ENCODE measurements around the gene VPS11.

The VPS11 gene

GRCh38 chr11:119106564-119107537 lies 39.2 kb downstream of the VPS11 start, which contains the start of gene C2CD2L:
C2CD2L (plus strand) TSS chr11:119107344; CDS start chr11:119107742, 398 bp downstream.
- peak; percentile 77 to 90 (median 86) for DNase-seq

GRCh38 chr11:119107538-119108145 lies 40.0 kb downstream of the VPS11 start:
- DNase-seq: no peak

- DNase-seq: peak in 5 of 6 experiments; percentile 15 to 40 (median 26)
Measured at GRCh38 chr11:119108146-119108856, 40.7 kb downstream of the VPS11 start.

GRCh38 chr11:119108857-119109221 lies 41.2 kb downstream of the VPS11 start:
- DNase-seq: no peak

GRCh38 chr11:119109843-119110242 lies 42.2 kb downstream of the VPS11 start:
- no peak for DNase-seq

- DNase-seq: no peak
Measured at GRCh38 chr11:119110439-119110838, 42.8 kb downstream of the VPS11 start.

DNA sequence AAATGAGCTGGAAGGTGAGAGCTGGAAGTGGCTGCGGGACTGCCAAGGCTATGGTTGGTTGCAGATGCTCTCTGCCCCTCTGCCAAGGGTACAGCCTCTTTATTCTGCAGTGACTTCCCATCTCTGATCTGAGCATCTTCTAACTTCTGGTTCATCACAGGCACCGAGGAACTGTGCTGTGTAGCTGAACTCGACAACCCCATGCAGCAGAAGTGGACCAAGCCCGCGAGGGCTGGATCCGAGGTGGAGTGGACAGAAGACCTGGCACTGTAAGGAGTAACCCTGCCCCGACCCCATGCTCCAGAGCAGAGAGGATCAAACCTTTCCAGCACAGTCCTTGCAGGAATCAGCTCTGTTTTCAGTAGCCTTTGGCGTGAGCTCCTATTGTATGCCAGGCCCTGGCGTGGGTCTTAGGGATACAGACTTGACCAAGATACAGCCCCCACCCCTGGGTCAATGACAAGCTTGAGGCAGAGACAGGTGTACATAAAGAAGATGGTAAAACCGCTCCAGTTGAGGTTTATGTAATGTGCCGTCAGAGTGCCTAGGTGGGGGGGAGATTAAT lies 43.8 kb downstream of the VPS11 start:
- no peak for DNase-seq

GRCh38 chr11:119112314-119113020 lies 44.8 kb downstream of the VPS11 start:
- DNase-seq: no peak

GRCh38 chr11:119113716-119114115 lies 46.1 kb downstream of the VPS11 start:
- no peak for DNase-seq

- no peak for DNase-seq
Measured at GRCh38 chr11:119114351-119114750, 46.7 kb downstream of the VPS11 start.

GRCh38 chr11:119115484-119116234 lies 48.0 kb downstream of the VPS11 start:
- DNase-seq: peak in 5 of 6 experiments; percentile 22 to 79 (median 68)

- no peak for DNase-seq
Measured at GRCh38 chr11:119116235-119116594, 48.6 kb downstream of the VPS11 start.

DNA sequence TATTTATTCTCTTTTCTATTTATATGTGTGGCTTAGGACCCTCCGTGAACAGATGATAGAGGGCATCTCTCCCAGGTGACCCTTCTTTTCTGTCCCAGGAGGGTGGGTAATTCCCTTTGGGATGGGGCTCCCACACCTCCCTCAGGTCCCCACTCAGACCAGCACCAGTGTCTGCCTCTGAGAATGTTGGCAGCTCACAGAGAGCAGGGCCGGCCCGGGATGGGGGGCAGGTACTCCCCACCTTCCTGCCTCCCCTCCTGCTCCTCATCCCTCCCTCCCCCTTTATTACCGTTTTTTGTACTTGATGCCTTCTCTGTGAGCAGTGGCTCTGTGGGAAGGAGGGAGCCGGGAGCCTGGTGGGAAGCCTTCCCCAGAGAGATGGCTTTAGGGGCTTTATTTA lies 49.0 kb downstream of the VPS11 start:
- DNase-seq: no peak

DNA sequence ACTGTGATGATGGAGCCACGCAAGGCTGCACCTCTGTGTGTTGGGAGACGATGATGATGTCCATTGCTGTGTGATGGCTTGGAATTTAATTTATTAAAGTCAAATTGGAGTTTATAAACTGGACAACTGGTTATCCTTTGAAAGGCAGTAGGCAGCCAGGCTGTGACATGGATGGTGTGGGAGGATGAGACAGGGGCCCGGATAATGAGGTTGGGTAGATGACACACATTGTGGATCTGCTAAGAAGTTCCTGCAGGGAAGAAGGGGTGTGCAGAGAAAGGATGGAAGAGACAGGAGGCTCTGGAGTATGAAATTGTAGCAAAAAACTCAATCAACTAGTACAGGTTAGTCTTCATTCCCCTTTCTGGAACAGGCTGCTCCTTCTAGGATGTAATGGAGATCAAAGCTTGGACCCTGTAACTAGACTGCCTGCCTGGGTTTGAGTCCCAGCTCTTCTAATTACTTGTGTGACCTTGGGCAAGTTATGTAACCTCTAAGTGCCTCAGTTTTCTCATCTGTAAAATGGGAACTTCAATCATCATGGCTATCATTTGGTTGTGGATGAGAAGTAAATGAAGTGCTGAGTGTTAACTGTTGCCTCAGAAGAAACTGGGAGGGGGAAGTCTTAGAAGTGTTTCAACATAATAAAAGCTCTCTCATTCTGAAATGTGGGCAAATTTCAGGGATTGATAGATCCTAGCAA lies 49.5 kb downstream of the VPS11 start:
- DNase-seq: no peak

- DNase-seq: no peak
Measured at GRCh38 chr11:119118227-119118626, 50.6 kb downstream of the VPS11 start.

DNA sequence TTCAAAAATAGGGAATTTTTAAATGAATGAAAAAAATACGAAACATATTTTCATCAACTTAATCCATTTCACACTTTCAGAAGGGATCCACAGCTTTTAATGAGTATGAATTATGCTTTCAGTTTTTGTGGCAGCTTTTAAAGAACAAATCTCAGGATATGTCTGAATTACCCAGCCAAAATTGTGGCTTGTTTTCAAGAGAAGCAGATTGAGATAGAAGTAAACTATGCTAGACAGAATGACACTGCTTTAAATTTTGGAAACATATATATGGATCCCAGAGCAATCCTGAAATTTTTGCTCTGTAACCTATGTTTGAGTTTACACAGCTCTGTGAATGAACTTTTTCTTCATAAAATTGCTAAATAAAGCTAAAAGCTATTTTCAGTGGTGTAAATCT lies 51.3 kb downstream of the VPS11 start:
- no peak for DNase-seq

DNA sequence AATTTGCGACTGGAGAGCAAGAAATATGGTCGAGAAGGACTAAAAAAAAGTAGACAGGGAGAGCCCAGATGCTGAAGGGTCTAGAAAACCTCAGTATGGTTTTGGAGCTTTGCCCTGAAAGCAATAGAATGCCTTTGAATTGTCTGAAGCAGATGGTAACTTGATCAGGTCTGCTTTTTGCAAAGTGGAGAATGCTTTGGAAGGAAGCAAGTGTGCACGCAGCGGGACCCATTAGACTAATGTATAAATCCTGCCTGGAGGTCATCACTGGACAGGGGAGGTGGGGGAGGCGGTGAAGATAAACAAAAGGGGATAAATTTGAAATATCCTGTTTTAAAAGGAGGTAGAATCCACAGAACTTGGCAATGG lies 53.0 kb downstream of the VPS11 start:
- peak in 1 of 6 experiments; percentile 3 for DNase-seq

GRCh38 chr11:119121008-119121810 lies 53.6 kb downstream of the VPS11 start, which contains the start of gene HINFP:
HINFP (plus strand) TSS chr11:119121580; CDS start chr11:119126945, 5,365 bp downstream.
- peak; percentile 96 to 100 (median 98) for DNase-seq

DNA sequence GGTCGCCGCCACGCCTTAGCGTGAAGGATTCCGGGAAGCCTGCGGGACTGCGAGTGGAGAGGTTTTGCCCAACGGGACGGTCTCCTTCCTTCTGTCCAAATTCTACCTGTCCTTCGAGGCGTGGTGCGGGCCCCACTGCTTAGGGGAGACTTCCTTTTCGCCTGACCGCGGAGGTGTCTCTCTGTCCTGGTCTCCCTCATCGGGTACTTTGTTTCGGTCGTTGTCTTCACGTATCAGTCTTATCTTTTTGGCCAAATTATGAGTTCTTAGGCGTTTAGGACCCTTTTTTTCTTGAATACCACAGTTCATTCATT lies 54.1 kb downstream of the VPS11 start:
- no peak for DNase-seq

GRCh38 chr11:119125821-119126220 lies 58.2 kb downstream of the VPS11 start:
- no peak for DNase-seq

Measured in stimulated activated naive CD4-positive, alpha-beta T cell (primary cell).